Left ventricle myocardium superior (tissue), 1 donor: Measurements from ENCODE around the gene STK11. TPM values are rescaled to one million over a fixed set of nuclear protein-coding genes. Genes with fewer than 3 reads are reported as not detected.

ENCODE experiments used
- ATAC-seq: fragments of 200-7000 bp; cut with Tn5 transposase; one replicate; pipeline ENCODE4 v1.9.1; 2020; ENCODE audit warnings: mild to moderate bottlenecking, moderate library complexity
- DNase-seq: peaks from one replicate; pipeline ENCODE4 v3.0.0-alpha.2; 2020
- intact Hi-C: fragments of 100-400 bp; cut with micrococcal nuclease; formaldehyde crosslinking; loops from one replicate; pipeline ENCODE4 v1.11.0; 2022
- total RNA-seq: library from RNA; stranded (reverse); fragmentation: NEBNext Ultra II Directional; extraction: Animal tissue kit (Norgen Biotek cat#: 25700); gene quantifications from one replicate; pipeline ENCODE4 v1.2.1, GENCODE V29; 2021
- donor health status: DM: no; HTN: yes; CAD: no; lungs with severe emphysema.

STK11 gene
- total RNA-seq, 1 donor from 2014 or later = 66.2 TPM

- DNase-seq = peak; percentile 90
- ATAC-seq = peak; percentile 29
- intact Hi-C loops = no loop called here
These were observed 61.4 kb downstream of the STK11 start for GRCh38 chr19:1266916-1267476.

- DNase-seq = peak; percentile 58
- no peak for ATAC-seq
- intact Hi-C loops = no loop called here
These were observed 62.1 kb downstream of the STK11 start for GRCh38 chr19:1267477-1268225.

- ATAC-seq (no peak), DNase-seq (peak; percentile 53)
These were observed 62.9 kb downstream of the STK11 start for GRCh38 chr19:1268226-1269064.

GRCh38 chr19:1269065-1269477 lies 63.5 kb downstream of the STK11 start, which contains the start of gene CIRBP:
Gene CIRBP (plus strand): TSS chr19:1269332. CDS start chr19:1270934, 1,602 bp downstream.
- DNase-seq = peak; percentile 100
- peak; percentile 74 for ATAC-seq
- intact Hi-C loops = no loop called here

More at GRCh38 chr19:1268226-1269064, 62.9 kb downstream of the STK11 start:
- intact Hi-C loops = no loop called here

- intact Hi-C loops = no loop called here
- DNase-seq (peak; percentile 92), ATAC-seq (peak; percentile 35)
These were observed 64.1 kb downstream of the STK11 start for GRCh38 chr19:1269478-1270212.

- ATAC-seq (no peak), DNase-seq (no peak)
- intact Hi-C loops = no loop called here
These were observed 64.8 kb downstream of the STK11 start for GRCh38 chr19:1270213-1270853.

- DNase-seq (no peak), ATAC-seq (no peak)
- intact Hi-C loops = no loop called here
These were observed 65.4 kb downstream of the STK11 start for GRCh38 chr19:1270854-1271527.

GRCh38 chr19:1271528-1272422 lies 66.2 kb downstream of the STK11 start:
- ATAC-seq = no peak

GRCh38 chr19:1272423-1273262 lies 67.1 kb downstream of the STK11 start:
- DNase-seq (no peak), ATAC-seq (no peak)
- intact Hi-C loops = no loop called here

More at GRCh38 chr19:1271528-1272422, 66.2 kb downstream of the STK11 start:
- intact Hi-C loops = no loop called here
- DNase-seq = peak; percentile 66

GRCh38 chr19:1273263-1274041 lies 67.9 kb downstream of the STK11 start:
- DNase-seq (peak; percentile 45), ATAC-seq (no peak)
- intact Hi-C loops = no loop called here

- intact Hi-C loops = no loop called here
- DNase-seq = peak; percentile 52
- no peak for ATAC-seq
These were observed 68.7 kb downstream of the STK11 start for GRCh38 chr19:1274081-1274851.

- DNase-seq (no peak), ATAC-seq (peak; percentile 1)
- intact Hi-C loops = no loop called here
These were observed 69.3 kb downstream of the STK11 start for GRCh38 chr19:1274852-1275259.

- ATAC-seq = peak; percentile 81
- intact Hi-C loops = no loop called here
- peak; percentile 97 for DNase-seq
These were observed 69.8 kb downstream of the STK11 start, which contains the start of gene FAM174C for GRCh38 chr19:1275260-1275975. Gene FAM174C (plus strand): TSS chr19:1275530. CDS start chr19:1275550, 20 bp downstream.

GRCh38 chr19:1275976-1276627 lies 70.5 kb downstream of the STK11 start:
- intact Hi-C loops = no loop called here
- DNase-seq = peak; percentile 74
- peak; percentile 0 for ATAC-seq
